Endothelial cell of umbilical vein (primary cell): ENCODE data around the gene SOX11.

Source experiments
- EZH2 ChIP-seq: IDR thresholded peaks from 2 replicates; pipeline ENCODE4 v1.6.1; 2012; ENCODE audit warnings: borderline replicate concordance, low read depth, mild to moderate bottlenecking, moderate library complexity, low read length, inconsistent platforms; ENCODE audit not compliant: severe bottlenecking
- GATA2 ChIP-seq: IDR thresholded peaks from 2 replicates; pipeline ENCODE4 v1.7.0; 2011; ENCODE audit warnings: low read depth, mild to moderate bottlenecking, moderate library complexity, mixed read lengths, low read length; ENCODE audit not compliant: insufficient read length, insufficient read depth
- JUN ChIP-seq: IDR thresholded peaks from 2 replicates; pipeline ENCODE4 v1.6.1; 2011; ENCODE audit warnings: borderline replicate concordance, low read depth; ENCODE audit not compliant: insufficient read length, insufficient read depth
- MAX ChIP-seq: IDR thresholded peaks from 2 replicates; pipeline ENCODE4 v1.6.1; 2011; ENCODE audit not compliant: insufficient read depth, insufficient read length
- MYC ChIP-seq: IDR thresholded peaks from one replicate; pipeline ENCODE4 v1.6.1; 2011; ENCODE audit warnings: mild to moderate bottlenecking, low read depth, low read length
- POLR2A ChIP-seq: IDR thresholded peaks from 2 replicates; pipeline ENCODE4 v1.6.1; 2012; ENCODE audit warnings: low read depth, mild to moderate bottlenecking, control low read depth, low read length
- POLR2AphosphoS5 ChIP-seq: IDR thresholded peaks from 2 replicates; pipeline ENCODE4 v1.6.1; 2012; ENCODE audit warnings: low read depth, mild to moderate bottlenecking, control low read depth, low read length, moderate library complexity; ENCODE audit not compliant: insufficient read depth
- TF ChIP-seq, protein P1 (sequence below), 2 donors: IDR thresholded peaks; 1 replicate in 1 of 2; 2 replicates in 1 of 2; pipeline ENCODE4 v1.5.1; 2011; ENCODE audit warnings: low read length in 2 of 2, mild to moderate bottlenecking in 2 of 2, moderate library complexity in 2 of 2, control low read depth in 1 of 2, inconsistent platforms in 1 of 2, low read depth in 1 of 2; ENCODE audit not compliant: insufficient read depth in 1 of 2; ENCODE audit errors: extremely low read depth in 1 of 2

GRCh38 chr2:5696945-5697521, 4.8 kb downstream of the SOX11 start:
- TF ChIP-seq, protein P1, sequence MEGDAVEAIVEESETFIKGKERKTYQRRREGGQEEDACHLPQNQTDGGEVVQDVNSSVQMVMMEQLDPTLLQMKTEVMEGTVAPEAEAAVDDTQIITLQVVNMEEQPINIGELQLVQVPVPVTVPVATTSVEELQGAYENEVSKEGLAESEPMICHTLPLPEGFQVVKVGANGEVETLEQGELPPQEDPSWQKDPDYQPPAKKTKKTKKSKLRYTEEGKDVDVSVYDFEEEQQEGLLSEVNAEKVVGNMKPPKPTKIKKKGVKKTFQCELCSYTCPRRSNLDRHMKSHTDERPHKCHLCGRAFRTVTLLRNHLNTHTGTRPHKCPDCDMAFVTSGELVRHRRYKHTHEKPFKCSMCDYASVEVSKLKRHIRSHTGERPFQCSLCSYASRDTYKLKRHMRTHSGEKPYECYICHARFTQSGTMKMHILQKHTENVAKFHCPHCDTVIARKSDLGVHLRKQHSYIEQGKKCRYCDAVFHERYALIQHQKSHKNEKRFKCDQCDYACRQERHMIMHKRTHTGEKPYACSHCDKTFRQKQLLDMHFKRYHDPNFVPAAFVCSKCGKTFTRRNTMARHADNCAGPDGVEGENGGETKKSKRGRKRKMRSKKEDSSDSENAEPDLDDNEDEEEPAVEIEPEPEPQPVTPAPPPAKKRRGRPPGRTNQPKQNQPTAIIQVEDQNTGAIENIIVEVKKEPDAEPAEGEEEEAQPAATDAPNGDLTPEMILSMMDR (IDR thresholded peaks at IDR 0.05; ENCODE audit: extremely low read depth in 1 of 2, insufficient read depth in 1 of 2, low read depth in 1 of 2, low read length in 2 of 2), result no peak
- no peak for TF ChIP-seq GATA2
- TF ChIP-seq POLR2A, result no peak
- TF ChIP-seq MYC, result no peak
- TF ChIP-seq EZH2, result peak; percentile 64
- no peak for TF ChIP-seq MAX
- no peak for TF ChIP-seq POLR2AphosphoS5
- TF ChIP-seq JUN, result no peak
